NT2/D1 (cell line): ENCODE measurements around the gene SOSTDC1.

Experiments used
- SUZ12 ChIP-seq: IDR thresholded peaks from 2 replicates; pipeline ENCODE4 v1.6.1; 2011; ENCODE audit not compliant: insufficient read length, insufficient read depth; ENCODE audit errors: extremely low read depth
- YY1 ChIP-seq: IDR thresholded peaks from 2 replicates; pipeline ENCODE4 v1.6.1; 2011; ENCODE audit not compliant: insufficient read length, insufficient read depth
- ZNF274 ChIP-seq: IDR thresholded peaks from 2 replicates; pipeline ENCODE4 v1.6.1; 2011; ENCODE audit warnings: mild to moderate bottlenecking, low read depth, low read length

GRCh38 chr7:16436306-16436705, 29.2 kb downstream of the SOSTDC1 start:
- TF ChIP-seq ZNF274 = no peak
- no peak for TF ChIP-seq YY1
- no peak for TF ChIP-seq SUZ12
